ENCODE data around the gene CEP112. TPM values are rescaled to one million over a fixed set of nuclear protein-coding genes. Genes with fewer than 3 reads are reported as not detected.

The CEP112 gene
- total RNA-seq, 1 donor from 2014 or later = 14.5 TPM

DNA sequence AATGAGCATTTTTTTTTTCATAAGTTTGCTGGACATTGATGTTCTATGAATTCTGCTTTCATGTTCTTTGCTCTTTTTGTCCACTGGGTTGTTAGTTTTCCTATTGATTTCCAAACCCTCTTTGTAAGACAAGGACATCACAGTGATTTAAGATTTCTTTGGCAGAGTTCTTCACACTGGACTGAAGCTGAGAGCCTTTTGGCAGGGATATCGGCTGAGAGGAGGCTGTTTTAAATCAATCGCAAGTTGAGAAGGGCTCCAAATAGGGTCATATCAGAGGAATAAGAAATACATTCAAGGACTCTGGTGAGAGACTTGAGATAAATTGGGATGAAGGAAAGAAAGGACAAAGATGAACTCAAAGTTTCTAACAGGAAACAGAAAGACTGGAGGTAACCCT, 464.7 kb downstream of the CEP112 start:
- DNase-seq = no peak
- Histone ChIP-seq H3K9me3 (replicated peaks) (no peaks in the 10 kb centered on the region), H3K4me3 (no peak overlapping the region), H3K27me3 (ENCODE audit: low read depth) (no peaks in the 10 kb centered on the region), H3K36me3 (no peaks in the 10 kb centered on the region), H3K27ac (replicated peaks) (no peak overlapping the region), H3K4me1 (peaks cover 28% of the 10 kb centered on the region)
- intact Hi-C loops (cut with micrococcal nuclease) = no loop called here
- TF ChIP-seq, protein P1, sequence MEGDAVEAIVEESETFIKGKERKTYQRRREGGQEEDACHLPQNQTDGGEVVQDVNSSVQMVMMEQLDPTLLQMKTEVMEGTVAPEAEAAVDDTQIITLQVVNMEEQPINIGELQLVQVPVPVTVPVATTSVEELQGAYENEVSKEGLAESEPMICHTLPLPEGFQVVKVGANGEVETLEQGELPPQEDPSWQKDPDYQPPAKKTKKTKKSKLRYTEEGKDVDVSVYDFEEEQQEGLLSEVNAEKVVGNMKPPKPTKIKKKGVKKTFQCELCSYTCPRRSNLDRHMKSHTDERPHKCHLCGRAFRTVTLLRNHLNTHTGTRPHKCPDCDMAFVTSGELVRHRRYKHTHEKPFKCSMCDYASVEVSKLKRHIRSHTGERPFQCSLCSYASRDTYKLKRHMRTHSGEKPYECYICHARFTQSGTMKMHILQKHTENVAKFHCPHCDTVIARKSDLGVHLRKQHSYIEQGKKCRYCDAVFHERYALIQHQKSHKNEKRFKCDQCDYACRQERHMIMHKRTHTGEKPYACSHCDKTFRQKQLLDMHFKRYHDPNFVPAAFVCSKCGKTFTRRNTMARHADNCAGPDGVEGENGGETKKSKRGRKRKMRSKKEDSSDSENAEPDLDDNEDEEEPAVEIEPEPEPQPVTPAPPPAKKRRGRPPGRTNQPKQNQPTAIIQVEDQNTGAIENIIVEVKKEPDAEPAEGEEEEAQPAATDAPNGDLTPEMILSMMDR (IDR thresholded peaks at IDR 0.05; ENCODE audit: borderline replicate concordance) = no peak

DNA sequence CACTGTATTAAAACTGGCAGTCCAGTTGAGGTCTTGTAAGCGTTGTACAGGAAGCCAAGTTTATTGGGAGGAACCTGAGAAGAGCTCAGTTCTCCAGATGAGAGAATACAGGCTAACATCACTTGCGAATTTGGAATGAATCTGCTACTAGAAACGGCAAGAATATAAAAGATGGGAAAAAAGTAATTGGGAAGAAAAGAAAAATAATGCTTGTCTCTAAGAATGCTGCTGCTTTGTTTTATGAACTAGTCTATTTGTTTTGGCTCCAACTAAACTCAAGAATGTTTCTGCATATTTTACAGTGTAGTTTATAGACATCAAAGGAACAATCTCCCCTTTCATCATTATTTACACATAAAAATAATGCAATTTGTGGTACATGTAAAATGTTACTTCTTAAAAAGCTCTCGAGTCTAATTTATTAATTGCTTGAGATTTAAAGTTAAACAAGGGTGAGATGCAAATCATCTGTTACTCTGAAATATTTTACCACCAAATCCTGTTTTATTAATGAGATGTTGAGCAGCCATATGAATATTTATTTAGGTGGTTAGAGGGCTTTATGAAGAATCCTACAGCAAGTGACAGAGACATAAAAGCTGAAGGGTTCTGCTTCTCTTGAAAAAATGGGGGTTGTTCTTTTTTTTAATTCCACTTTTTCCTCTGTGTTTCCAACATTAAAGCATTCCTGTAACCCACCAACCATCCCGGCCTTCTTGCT, 468.3 kb downstream of the CEP112 start:
- no peaks in the 10 kb centered on the region for H3K36me3 ChIP-seq
- no peaks in the 10 kb centered on the region for H3K9me3 ChIP-seq (replicated peaks)
- intact Hi-C loops (cut with micrococcal nuclease) = no loop called here
- H3K27me3 ChIP-seq (ENCODE audit: low read depth) = no peaks in the 10 kb centered on the region
- H3K4me1 ChIP-seq = peaks cover 10% of the 10 kb centered on the region
- no peak overlapping the region for H3K27ac ChIP-seq (replicated peaks)
- no peak for DNase-seq
- no peak overlapping the region for H3K4me3 ChIP-seq
- TF ChIP-seq, protein P1 (IDR thresholded peaks at IDR 0.05; ENCODE audit: borderline replicate concordance) = no peak

DNA sequence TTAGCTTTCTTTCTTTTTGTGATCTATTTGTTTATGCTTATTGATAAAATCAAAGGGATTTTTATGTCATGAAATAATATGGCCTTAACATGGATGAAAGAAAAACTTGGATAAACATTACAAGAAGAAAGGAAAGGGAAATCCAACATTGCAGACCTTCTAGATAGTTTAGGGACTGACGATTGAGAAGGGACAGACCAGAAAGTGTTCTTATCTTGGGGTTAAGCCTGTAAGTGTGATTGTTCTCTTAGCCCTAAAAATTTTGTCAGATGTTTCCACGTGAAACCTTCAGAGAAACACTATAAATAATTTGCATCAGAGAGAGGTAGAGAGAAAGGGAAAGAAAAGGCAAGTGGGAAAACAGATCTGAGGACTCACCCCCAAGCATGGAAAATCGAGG, 473.3 kb downstream of the CEP112 start:
- Histone ChIP-seq H3K4me1 (no peaks in the 10 kb centered on the region), H3K27ac (replicated peaks) (no peak overlapping the region), H3K36me3 (no peaks in the 10 kb centered on the region), H3K27me3 (ENCODE audit: low read depth) (no peaks in the 10 kb centered on the region), H3K4me3 (no peak overlapping the region), H3K9me3 (replicated peaks) (no peaks in the 10 kb centered on the region)
- no peak for DNase-seq
- intact Hi-C loops (cut with micrococcal nuclease) = no loop called here
- TF ChIP-seq, protein P1 (IDR thresholded peaks at IDR 0.05; ENCODE audit: borderline replicate concordance) = no peak

DNA sequence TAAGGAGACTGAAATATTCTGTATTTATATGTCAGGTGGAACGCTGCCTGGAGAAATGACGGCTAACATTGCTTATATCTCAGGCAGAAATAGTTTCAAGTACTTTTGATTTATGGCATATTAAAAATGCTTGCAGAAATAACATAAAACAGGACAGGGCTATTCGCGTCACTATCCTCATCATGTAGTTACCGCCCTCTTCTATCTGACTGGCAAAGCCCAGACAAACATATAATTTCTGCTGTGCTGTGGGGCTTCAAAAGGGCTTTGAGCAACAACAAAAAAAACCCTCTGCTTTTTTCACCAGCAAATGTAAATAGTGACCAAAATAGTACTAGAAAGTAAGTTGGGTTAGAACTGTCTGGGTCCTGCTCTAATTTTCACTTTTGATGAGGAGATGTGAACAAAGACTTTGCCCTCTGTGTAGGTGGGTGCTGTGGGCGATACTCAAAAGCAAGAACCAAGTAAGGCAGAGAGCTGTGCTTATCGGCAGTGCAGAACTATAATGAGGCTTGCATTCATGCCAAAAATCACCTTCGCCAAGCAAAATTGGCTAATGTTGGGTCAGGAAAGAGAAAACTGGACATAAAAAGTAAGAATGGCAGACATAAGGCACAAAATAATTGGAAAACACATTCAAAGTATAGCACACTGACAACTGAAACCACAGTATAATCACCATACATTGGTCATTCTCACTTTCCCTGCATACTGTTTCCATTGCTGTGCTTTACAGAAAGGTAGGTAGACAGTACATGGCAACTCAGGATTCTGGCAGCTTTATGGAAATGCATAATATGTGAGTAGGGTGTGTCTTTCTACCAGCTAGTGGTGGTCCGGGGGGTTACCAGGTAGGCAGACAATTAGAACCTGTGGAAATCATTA, 479.3 kb downstream of the CEP112 start:
- Histone ChIP-seq H3K4me3 (no peak overlapping the region), H3K36me3 (no peaks in the 10 kb centered on the region), H3K27ac (replicated peaks) (no peak overlapping the region), H3K27me3 (ENCODE audit: low read depth) (no peaks in the 10 kb centered on the region), H3K4me1 (no peaks in the 10 kb centered on the region), H3K9me3 (replicated peaks) (no peaks in the 10 kb centered on the region)
- TF ChIP-seq, protein P1 (IDR thresholded peaks at IDR 0.05; ENCODE audit: borderline replicate concordance) = no peak
- DNase-seq = no peak
- intact Hi-C loops (cut with micrococcal nuclease) = no loop called here

DNA sequence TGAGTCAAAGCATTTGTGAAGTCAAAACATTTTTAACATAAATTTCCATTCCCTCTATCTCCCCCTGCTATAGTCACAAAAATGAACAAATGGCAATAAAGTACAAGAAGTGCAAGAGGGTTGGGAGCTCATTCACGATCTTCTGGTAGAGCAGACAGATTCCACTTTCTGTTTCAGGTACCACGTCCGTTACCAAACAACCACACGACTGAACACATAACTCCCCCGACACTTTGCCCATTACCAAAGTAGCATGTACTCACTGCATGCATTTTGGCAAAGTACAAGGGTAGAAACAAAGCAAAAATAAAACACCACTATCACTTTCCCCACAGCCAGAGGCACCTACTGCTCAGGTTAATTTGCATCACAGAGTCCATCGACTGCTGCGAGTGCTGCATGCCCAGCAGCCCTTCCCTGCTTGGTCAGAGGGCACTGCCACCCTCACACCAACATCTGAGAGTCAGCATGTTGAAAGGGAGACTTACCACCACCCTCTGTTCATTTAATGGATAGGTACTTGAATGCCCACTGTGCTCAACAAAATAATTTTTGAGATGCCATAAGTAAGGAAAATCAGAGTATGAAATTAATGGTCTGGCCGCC, 480.2 kb downstream of the CEP112 start:
- intact Hi-C loops (cut with micrococcal nuclease) = no loop called here
- TF ChIP-seq, protein P1 (IDR thresholded peaks at IDR 0.05; ENCODE audit: borderline replicate concordance) = no peak
- no peak overlapping the region for H3K27ac ChIP-seq (replicated peaks)
- H3K36me3 ChIP-seq = no peaks in the 10 kb centered on the region
- DNase-seq = no peak
- no peaks in the 10 kb centered on the region for H3K9me3 ChIP-seq (replicated peaks)
- no peaks in the 10 kb centered on the region for H3K27me3 ChIP-seq (ENCODE audit: low read depth)
- H3K4me1 ChIP-seq = no peaks in the 10 kb centered on the region
- no peak overlapping the region for H3K4me3 ChIP-seq
